ENCODE measurements around the gene ATXN10. TPM values are rescaled to one million over a fixed set of nuclear protein-coding genes. Genes with fewer than 3 reads are reported as not detected.
A peak's percentile ranks its signal among the peaks of the same experiment; 100 is the strongest.

The ATXN10 gene
- total and polyA plus RNA-seq, 2 of the 13 experiments (the other 11 are each of a cell fraction or from before 2014, with no cell fraction given) = 60.1 to 194 TPM

DNA sequence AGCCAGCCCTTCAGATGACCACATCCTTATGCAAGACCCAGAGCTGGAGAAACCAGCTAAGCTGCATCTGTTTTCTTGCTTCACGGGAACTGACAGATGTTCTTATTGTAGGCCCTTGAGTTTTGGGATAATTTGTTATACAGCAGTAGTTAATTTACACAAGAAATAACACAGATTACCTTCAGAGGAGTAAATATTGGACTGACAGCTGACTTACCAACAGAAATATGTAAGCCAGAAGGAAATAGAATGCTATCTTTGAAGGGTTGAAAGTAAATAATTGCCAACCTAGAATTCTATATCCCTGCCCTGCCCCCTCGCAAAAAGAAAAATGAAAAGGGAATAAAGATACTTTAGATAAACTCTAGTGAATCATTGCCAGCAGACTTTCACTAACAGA is 181.2 kb downstream of the ATXN10 start:
- ChIA-PET POLR2A (no interaction called here), CTCF (ENCODE audit: low intra/inter-chr PET ratio, low total read pairs) (no interaction called here)
- 95% methylated on average over 2 of the region's 2 CpGs for WGBS (ENCODE audit: low lambda C conversion rate)
- Histone ChIP-seq H3K27ac (ENCODE audit: extremely low read length, insufficient read depth, low read length) (no peak overlapping the region), H3K4me3 (replicated peaks in 1 of 3; ENCODE audit: insufficient read depth in 1 of 3, low read depth in 2 of 3, low read length in 3 of 3) (no peak overlapping the region), H3K27me3 (ENCODE audit: control insufficient read depth in 1 of 2, insufficient read depth in 2 of 2, low read length in 2 of 2) (no peaks in the 10 kb centered on the region), H3K9ac (ENCODE audit: insufficient read depth, low read depth, low read length) (no peak overlapping the region), H3K36me3 (replicated peaks in 1 of 2; ENCODE audit: control insufficient read depth in 1 of 2, insufficient read depth in 2 of 2, low read length in 2 of 2) (peaks cover 3 to 20% of the 10 kb centered on the region in 2 experiments; a peak in 3 of 5 replicates), H2AFZ (ENCODE audit: low read length) (no peak overlapping the region), H3K9me3 (ENCODE audit: low read length) (peaks cover 12% of the 10 kb centered on the region; the same call in 1 of the 2 replicates), H3K4me1 (ENCODE audit: insufficient read depth, low read length) (no peaks in the 10 kb centered on the region), H3K4me2 (ENCODE audit: low read depth, low read length) (no peak overlapping the region), H4K20me1 (ENCODE audit: insufficient read depth, low read length) (no peaks in the 10 kb centered on the region), H3K79me2 (ENCODE audit: insufficient read depth, low read length) (no peaks in the 10 kb centered on the region)
- no TSS peak for BruUV-seq (replicated peaks)
- no peak for FAIRE-seq
- in situ Hi-C loops (cut with HindIII; ENCODE audit: extremely low pct_ligation_motif_present, low pct_unique_long_range_greater_than_20kb) = no loop called here
- DNase-seq (ENCODE audit: low spot score) = no peak
- intact Hi-C loops (cut with micrococcal nuclease; ENCODE audit: unreplicated experiment) = no loop called here
- peak; percentile 99 for TF ChIP-seq ZNF317 (CRISPR knock-in tag; IDR thresholded peaks at IDR 0.05)
- TF ChIP-seq, protein P1, sequence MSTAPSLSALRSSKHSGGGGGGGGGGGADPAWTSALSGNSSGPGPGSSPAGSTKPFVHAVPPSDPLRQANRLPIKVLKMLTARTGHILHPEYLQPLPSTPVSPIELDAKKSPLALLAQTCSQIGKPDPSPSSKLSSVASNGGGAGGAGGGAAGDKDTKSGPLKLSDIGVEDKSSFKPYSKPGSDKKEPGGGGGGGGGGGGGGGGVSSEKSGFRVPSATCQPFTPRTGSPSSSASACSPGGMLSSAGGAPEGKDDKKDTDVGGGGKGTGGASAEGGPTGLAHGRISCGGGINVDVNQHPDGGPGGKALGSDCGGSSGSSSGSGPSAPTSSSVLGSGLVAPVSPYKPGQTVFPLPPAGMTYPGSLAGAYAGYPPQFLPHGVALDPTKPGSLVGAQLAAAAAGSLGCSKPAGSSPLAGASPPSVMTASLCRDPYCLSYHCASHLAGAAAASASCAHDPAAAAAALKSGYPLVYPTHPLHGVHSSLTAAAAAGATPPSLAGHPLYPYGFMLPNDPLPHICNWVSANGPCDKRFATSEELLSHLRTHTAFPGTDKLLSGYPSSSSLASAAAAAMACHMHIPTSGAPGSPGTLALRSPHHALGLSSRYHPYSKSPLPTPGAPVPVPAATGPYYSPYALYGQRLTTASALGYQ (CRISPR knock-in tag; IDR thresholded peaks at IDR 0.05) = no peak
- TF ChIP-seq, protein P2, sequence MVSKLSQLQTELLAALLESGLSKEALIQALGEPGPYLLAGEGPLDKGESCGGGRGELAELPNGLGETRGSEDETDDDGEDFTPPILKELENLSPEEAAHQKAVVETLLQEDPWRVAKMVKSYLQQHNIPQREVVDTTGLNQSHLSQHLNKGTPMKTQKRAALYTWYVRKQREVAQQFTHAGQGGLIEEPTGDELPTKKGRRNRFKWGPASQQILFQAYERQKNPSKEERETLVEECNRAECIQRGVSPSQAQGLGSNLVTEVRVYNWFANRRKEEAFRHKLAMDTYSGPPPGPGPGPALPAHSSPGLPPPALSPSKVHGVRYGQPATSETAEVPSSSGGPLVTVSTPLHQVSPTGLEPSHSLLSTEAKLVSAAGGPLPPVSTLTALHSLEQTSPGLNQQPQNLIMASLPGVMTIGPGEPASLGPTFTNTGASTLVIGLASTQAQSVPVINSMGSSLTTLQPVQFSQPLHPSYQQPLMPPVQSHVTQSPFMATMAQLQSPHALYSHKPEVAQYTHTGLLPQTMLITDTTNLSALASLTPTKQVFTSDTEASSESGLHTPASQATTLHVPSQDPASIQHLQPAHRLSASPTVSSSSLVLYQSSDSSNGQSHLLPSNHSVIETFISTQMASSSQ (IDR thresholded peaks at IDR 0.05; ENCODE audit: low read depth) = no peak
- TF ChIP-seq, protein P2 (CRISPR knock-in tag; IDR thresholded peaks at IDR 0.05; ENCODE audit: borderline replicate concordance) = no peak
- ATAC-seq = no peak

Data from HepG2 (cell line).